IMR-90 (cell line): Measurements from ENCODE around the gene COIL.

Experiments
- RAD21 ChIP-seq: IDR thresholded peaks from 2 replicates; pipeline ENCODE4 v1.6.1; 2012; ENCODE audit warnings: low read length, improper control_type of control experiment
- TF ChIP-seq, protein P1 (sequence below): conservative IDR thresholded peaks from 2 replicates; pipeline ENCODE4 v1.5.1; 2012; ENCODE audit warnings: mild to moderate bottlenecking, low read depth, low read length, improper control_type of control experiment
- TF ChIP-seq, protein P2 (sequence below): fragments of 150-350 bp; IDR thresholded peaks from 2 replicates; pipeline ENCODE4 v1.6.1; 2016; ENCODE audit warnings: low read depth, mild to moderate bottlenecking, low read length, moderate library complexity, borderline replicate concordance
- TF ChIP-seq, protein P3 (sequence below): fragments of 150-350 bp; IDR thresholded peaks from 2 replicates; pipeline ENCODE4 v1.6.1; 2017; ENCODE audit warnings: mild to moderate bottlenecking, antibody characterized with exemption, low read length, low read depth

DNA sequence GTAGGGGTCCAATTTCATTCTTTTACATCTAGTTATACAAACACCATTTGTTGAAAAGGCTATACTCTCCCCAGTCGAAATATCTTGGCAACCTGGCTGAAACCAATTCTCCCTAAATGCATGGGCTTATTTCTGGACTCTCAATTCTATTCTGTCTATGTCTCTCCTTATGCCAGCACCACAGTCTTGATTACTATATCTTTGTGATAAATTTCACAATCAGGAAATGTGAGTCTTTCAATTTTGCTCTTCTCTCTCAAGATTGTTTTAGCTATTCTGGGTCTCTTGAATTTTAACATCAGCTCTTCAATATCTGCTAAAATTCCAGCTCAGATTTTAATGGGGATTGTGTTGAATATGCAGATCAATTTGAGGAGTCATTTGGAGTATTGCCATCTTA is 41.1 kb downstream of the COIL start:
- TF ChIP-seq, protein P1, sequence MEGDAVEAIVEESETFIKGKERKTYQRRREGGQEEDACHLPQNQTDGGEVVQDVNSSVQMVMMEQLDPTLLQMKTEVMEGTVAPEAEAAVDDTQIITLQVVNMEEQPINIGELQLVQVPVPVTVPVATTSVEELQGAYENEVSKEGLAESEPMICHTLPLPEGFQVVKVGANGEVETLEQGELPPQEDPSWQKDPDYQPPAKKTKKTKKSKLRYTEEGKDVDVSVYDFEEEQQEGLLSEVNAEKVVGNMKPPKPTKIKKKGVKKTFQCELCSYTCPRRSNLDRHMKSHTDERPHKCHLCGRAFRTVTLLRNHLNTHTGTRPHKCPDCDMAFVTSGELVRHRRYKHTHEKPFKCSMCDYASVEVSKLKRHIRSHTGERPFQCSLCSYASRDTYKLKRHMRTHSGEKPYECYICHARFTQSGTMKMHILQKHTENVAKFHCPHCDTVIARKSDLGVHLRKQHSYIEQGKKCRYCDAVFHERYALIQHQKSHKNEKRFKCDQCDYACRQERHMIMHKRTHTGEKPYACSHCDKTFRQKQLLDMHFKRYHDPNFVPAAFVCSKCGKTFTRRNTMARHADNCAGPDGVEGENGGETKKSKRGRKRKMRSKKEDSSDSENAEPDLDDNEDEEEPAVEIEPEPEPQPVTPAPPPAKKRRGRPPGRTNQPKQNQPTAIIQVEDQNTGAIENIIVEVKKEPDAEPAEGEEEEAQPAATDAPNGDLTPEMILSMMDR, result no peak
- TF ChIP-seq RAD21, result no peak
- TF ChIP-seq, protein P2, sequence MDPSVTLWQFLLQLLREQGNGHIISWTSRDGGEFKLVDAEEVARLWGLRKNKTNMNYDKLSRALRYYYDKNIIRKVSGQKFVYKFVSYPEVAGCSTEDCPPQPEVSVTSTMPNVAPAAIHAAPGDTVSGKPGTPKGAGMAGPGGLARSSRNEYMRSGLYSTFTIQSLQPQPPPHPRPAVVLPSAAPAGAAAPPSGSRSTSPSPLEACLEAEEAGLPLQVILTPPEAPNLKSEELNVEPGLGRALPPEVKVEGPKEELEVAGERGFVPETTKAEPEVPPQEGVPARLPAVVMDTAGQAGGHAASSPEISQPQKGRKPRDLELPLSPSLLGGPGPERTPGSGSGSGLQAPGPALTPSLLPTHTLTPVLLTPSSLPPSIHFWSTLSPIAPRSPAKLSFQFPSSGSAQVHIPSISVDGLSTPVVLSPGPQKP, result no peak
- TF ChIP-seq, protein P3, sequence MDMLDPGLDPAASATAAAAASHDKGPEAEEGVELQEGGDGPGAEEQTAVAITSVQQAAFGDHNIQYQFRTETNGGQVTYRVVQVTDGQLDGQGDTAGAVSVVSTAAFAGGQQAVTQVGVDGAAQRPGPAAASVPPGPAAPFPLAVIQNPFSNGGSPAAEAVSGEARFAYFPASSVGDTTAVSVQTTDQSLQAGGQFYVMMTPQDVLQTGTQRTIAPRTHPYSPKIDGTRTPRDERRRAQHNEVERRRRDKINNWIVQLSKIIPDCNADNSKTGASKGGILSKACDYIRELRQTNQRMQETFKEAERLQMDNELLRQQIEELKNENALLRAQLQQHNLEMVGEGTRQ, result no peak
